GM12872 (cell line): ENCODE results near the gene MTHFD2L.

Source experiments
- TF ChIP-seq, protein P1 (sequence below): IDR thresholded peaks from 3 replicates; pipeline ENCODE4 v1.5.1; 2011; ENCODE audit warnings: low read depth, mild to moderate bottlenecking, low read length, moderate library complexity; ENCODE audit not compliant: insufficient read depth

MTHFD2L gene

DNA sequence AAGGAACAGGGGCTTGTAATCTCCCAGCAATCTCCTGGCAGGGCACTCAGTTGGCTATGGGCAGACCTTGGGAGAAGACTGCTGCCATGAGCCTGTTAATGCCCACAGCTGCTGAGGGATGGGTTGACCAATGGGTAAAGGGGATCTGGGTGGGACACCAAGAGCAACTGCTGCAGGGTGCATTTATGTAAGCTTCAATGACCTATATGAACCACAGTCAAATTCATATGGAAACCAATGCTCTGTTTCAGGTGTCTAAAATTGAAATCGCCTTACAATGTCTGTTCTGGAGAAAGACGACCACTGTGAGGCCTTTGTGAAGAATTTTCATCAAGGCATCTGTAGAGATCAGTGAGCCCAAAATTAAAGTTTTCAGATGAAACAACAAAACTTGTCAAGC lies 156.4 kb downstream of the MTHFD2L start:
- TF ChIP-seq, protein P1, sequence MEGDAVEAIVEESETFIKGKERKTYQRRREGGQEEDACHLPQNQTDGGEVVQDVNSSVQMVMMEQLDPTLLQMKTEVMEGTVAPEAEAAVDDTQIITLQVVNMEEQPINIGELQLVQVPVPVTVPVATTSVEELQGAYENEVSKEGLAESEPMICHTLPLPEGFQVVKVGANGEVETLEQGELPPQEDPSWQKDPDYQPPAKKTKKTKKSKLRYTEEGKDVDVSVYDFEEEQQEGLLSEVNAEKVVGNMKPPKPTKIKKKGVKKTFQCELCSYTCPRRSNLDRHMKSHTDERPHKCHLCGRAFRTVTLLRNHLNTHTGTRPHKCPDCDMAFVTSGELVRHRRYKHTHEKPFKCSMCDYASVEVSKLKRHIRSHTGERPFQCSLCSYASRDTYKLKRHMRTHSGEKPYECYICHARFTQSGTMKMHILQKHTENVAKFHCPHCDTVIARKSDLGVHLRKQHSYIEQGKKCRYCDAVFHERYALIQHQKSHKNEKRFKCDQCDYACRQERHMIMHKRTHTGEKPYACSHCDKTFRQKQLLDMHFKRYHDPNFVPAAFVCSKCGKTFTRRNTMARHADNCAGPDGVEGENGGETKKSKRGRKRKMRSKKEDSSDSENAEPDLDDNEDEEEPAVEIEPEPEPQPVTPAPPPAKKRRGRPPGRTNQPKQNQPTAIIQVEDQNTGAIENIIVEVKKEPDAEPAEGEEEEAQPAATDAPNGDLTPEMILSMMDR, result no peak

DNA sequence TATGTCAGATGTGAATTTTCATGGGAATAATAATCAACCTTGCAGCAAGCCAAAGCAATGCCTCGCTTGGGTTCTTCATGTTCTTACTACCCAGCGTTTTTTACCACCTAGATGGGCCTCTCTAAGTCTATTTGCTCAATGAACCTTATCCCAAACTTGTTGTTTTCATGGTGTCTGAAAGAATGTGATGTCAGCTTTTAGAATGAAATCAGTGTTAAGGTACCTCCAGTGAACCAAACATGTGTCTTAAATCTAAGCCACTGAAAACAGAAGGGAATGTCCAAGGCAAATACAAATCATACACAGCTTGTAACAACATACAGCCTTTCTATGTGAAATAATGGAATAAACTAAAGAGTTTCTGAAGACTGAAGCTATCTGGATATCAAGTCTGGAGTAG lies 157.0 kb downstream of the MTHFD2L start:
- TF ChIP-seq, protein P1, result no peak

DNA sequence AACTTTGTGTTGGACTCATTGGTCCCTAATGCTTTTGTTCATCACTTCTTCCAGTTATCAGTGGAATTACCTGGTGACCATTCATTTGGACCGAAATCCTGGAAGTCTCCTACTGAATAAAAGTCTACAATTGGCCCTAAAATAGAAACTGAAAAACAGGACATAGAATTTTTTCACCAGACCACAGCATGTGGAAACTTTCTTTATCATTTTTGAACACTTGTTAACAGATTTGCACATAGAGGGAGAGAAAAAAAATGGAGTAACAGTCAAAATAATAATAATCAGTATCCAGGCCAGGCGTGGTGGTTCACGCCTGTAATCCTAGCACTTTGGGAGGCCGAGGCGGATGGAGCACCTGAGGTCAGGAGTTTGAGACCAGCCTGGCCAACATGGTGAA lies 157.5 kb downstream of the MTHFD2L start:
- TF ChIP-seq, protein P1, result no peak

DNA sequence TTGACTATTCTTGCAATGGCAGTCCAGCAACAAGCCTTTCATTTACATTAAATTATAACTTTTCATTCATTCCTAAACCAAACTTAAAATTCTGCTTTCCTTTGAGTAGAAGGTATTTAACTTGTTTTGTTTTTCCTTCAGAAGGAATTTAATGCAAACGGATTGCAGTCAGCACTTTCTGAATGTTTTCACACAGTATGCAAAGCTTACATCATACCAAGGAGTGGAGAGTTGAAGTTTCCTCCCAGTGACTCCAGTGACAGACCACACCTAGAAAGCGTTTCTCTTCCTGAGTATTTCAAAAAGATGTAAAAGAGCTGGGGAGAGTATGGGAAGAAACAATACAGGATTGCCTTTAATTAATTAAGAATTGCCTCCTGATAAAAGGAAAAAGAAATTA lies 158.5 kb downstream of the MTHFD2L start:
- TF ChIP-seq, protein P1, result no peak

DNA sequence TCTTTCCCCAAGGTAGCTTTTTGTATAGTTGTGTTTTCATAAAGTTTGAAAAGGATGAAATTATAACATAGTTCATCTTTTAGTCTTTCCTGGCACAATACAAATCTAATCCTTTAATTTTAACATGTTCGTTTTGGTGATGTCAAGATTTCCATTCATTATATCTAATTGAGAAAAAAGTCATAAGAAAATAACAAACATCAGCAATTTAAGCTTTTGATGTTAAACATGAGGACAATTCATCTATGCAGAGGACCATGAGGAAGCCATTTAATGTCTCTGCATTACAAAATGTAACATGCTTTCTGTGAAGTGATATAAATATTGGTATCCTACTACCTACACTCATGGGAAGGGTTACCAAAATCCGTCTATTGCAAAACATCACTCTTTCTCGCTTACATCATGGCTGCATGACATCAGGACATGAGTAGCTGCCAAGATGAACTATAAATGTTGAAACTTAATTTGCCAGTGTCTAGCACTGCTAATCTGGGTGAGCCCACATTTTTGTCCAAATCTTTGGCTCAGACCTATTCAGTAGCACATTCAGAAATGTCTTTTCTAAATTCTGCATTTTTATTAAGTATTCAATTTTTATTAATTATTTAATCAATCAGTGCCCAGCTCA lies 159.8 kb downstream of the MTHFD2L start:
- TF ChIP-seq, protein P1, result no peak

DNA sequence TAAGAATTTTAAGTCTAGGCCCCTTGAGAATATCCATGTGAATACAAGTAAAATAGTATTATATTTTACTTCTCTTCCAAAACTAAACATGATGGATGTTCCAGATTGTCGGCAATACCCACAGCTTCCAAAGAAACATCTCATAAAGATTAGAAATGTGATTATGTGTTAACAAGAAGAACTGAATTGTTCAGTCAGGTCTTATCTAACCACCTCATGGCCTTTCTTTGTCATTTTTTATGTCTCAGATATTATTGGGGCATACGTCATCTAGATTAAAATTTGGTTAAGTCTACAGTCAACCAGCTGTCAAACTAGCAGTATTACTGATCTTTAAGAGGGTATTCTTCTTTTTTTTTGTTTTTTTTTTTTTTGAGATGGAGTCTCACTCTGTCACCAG lies 160.4 kb downstream of the MTHFD2L start:
- TF ChIP-seq, protein P1, result no peak

DNA sequence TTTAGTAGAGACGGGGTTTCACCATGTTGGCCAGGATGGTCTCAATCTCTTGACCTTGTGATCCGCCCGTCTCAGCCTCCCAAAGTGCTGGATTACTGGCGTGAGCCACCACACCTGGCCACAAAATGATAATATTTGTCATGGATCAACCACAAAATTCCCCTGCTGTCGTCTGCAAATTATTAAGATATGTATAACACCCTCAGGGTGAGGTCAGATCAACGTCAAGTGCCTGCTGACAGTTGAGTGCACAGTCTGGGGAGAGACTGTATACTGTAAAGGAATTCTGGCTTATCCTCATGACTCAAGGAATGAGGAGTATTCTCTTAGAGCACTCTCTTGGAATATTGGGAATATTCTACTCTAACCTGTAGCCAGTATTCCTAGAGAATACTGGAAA lies 161.6 kb downstream of the MTHFD2L start:
- TF ChIP-seq, protein P1, result no peak
